K562 (cell line): ENCODE results near the gene P2RY11. TPM values are rescaled to one million over a fixed set of nuclear protein-coding genes. Genes with fewer than 3 reads are reported as not detected.
A peak's percentile ranks its signal among the peaks of the same experiment; 100 is the strongest.

Source experiments
- ARHGAP35 ChIP-seq: fragments of 450-650 bp; IDR thresholded peaks from 2 replicates; pipeline ENCODE4 v1.6.1; 2018; ENCODE audit not compliant: partially characterized antibody
- CBX2 ChIP-seq: fragments of 200-600 bp; sonication (generic); IDR thresholded peaks from one replicate; pipeline ENCODE4 v1.6.1; 2012; ENCODE audit warnings: mild to moderate bottlenecking, low read length, inconsistent platforms; ENCODE audit not compliant: insufficient read depth, poor library complexity, severe bottlenecking
- DDX20 ChIP-seq: fragments of 450-650 bp; IDR thresholded peaks from 2 replicates; pipeline ENCODE4 v1.6.1; 2016; ENCODE audit warnings: missing genetic modification characterization, low read depth, mild to moderate bottlenecking, missing compliant biosample characterization, moderate library complexity
- FOXA1 ChIP-seq: fragments of 450-650 bp; IDR thresholded peaks from 2 replicates; pipeline ENCODE4 v1.6.1; 2016; ENCODE audit warnings: mild to moderate bottlenecking, borderline replicate concordance
- GABPB1 ChIP-seq: sonication (generic); formaldehyde crosslinking; IDR thresholded peaks from 2 replicates; pipeline ENCODE4 v1.8.0; 2022; ENCODE audit warnings: mild to moderate bottlenecking, missing genetic modification reagents
- HCFC1 ChIP-seq: IDR thresholded peaks from 2 replicates; pipeline ENCODE4 v1.6.1; 2012; ENCODE audit warnings: low read depth, low read length, improper control_type of control experiment
- ILK ChIP-seq: fragments of 450-650 bp; IDR thresholded peaks from 2 replicates; pipeline ENCODE4 v1.6.1; 2016; ENCODE audit warnings: missing genetic modification characterization, low read depth, mild to moderate bottlenecking, missing compliant biosample characterization, moderate library complexity, borderline replicate concordance
- LEF1 ChIP-seq: fragments of 450-650 bp; IDR thresholded peaks from 2 replicates; pipeline ENCODE4 v1.6.1; 2016; ENCODE audit warnings: mild to moderate bottlenecking
- MXI1 ChIP-seq: IDR thresholded peaks from 2 replicates; pipeline ENCODE4 v1.6.1; 2011; ENCODE audit warnings: low read depth, mild to moderate bottlenecking, improper control_type of control experiment, low read length
- MYBL2 ChIP-seq, 2 experiments: fragments of 450-650 bp in 1 of 2; sonication (generic) in 1 of 2; formaldehyde crosslinking in 1 of 2; IDR thresholded peaks; 2 replicates each; pipeline versions ENCODE4 v1.6.1 to v1.8.1; 2017 to 2022; ENCODE audit warnings: borderline replicate concordance in 1 of 2, inconsistent platforms in 1 of 2, low read depth in 1 of 2, mild to moderate bottlenecking in 1 of 2, missing genetic modification reagents in 1 of 2, moderate library complexity in 1 of 2
- PBX2 ChIP-seq, 2 experiments: IDR thresholded peaks in 1 of 2; conservative IDR thresholded peaks in 1 of 2; 2 replicates each; pipeline ENCODE4 v1.6.1; 2016; ENCODE audit warnings: low read depth in 2 of 2, mild to moderate bottlenecking in 1 of 2, missing compliant biosample characterization in 1 of 2, missing genetic modification characterization in 1 of 2, moderate library complexity in 1 of 2
- POLR2AphosphoS5 ChIP-seq: IDR thresholded peaks from 2 replicates; pipeline ENCODE4 v1.6.1; 2011; ENCODE audit warnings: mild to moderate bottlenecking, low read depth, low read length, moderate library complexity; ENCODE audit not compliant: control insufficient read depth, insufficient read depth
- PYGO2 ChIP-seq: fragments of 450-650 bp; IDR thresholded peaks from 2 replicates; pipeline ENCODE4 v1.6.1; 2016; ENCODE audit warnings: mild to moderate bottlenecking, missing genetic modification characterization, moderate library complexity, missing compliant biosample characterization
- SMAD1 ChIP-seq: fragments of 150-350 bp; IDR thresholded peaks from 2 replicates; pipeline ENCODE4 v1.6.1; 2014; ENCODE audit warnings: low read length, low read depth; ENCODE audit not compliant: partially characterized antibody
- SUPT5H ChIP-seq: fragments of 450-650 bp; IDR thresholded peaks from 2 replicates; pipeline ENCODE4 v1.6.1; 2016
- TAF7 ChIP-seq: fragments of 450-650 bp; IDR thresholded peaks from 2 replicates; pipeline ENCODE4 v1.6.1; 2016; ENCODE audit warnings: missing genetic modification characterization, missing compliant biosample characterization
- TAF9B ChIP-seq: fragments of 450-650 bp; IDR thresholded peaks from 2 replicates; pipeline ENCODE4 v1.6.1; 2018; ENCODE audit warnings: mild to moderate bottlenecking; ENCODE audit not compliant: partially characterized antibody
- TGIF2 ChIP-seq: sonication (generic); formaldehyde crosslinking; IDR thresholded peaks from 2 replicates; pipeline ENCODE4 v1.8.1; 2022; ENCODE audit warnings: mild to moderate bottlenecking, missing genetic modification reagents, moderate library complexity
- THRAP3 ChIP-seq: fragments of 450-650 bp; IDR thresholded peaks from 2 replicates; pipeline ENCODE4 v1.6.1; 2016; ENCODE audit warnings: mild to moderate bottlenecking, inconsistent platforms, borderline replicate concordance
- ZBED1 ChIP-seq: IDR thresholded peaks from 2 replicates; pipeline ENCODE4 v1.6.1; 2014
- ZNF175 ChIP-seq: fragments of 200-800 bp; sonication (Bioruptor generic); IDR thresholded peaks from 2 replicates; pipeline ENCODE4 v1.6.1; 2016; ENCODE audit warnings: low read depth, mild to moderate bottlenecking, missing genetic modification characterization, missing compliant biosample characterization
- ZNF277 ChIP-seq: fragments of 250-450 bp; sonication (Bioruptor Pico); IDR thresholded peaks from 2 replicates; pipeline ENCODE4 v1.8.0; 2022; ENCODE audit warnings: inconsistent platforms, mild to moderate bottlenecking, moderate library complexity, borderline replicate concordance
- ZNF583 ChIP-seq: fragments of 250-450 bp; sonication (Bioruptor Pico); IDR thresholded peaks from 2 replicates; pipeline ENCODE4 v1.4.0; 2020
- ZZZ3 ChIP-seq: fragments of 450-650 bp; IDR thresholded peaks from 2 replicates; pipeline ENCODE4 v1.6.1; 2016; ENCODE audit warnings: antibody characterized with exemption, mild to moderate bottlenecking, moderate library complexity
- polyA plus RNA-seq, 8 experiments: library from polyadenylated mRNA; depleted of rRNA in 4 of 8; stranded (reverse) in 5 of 8; unstranded in 3 of 8; fragments of >200 nt; fragmentation: Nextera tagmentation in 2 of 8; fragmentation: Illumina TruSeq in 1 of 8; extraction: Ambion mirVana in 2 of 8; extraction: Trizol in 1 of 8; gene quantifications; 2 replicates each; pipeline versions ENCODE4 v1.2.1 to v1.2.3, GENCODE V29; 2011 to 2014; ENCODE audit warnings: inconsistent platforms in 1 of 8, missing spikeins in 1 of 8
- total RNA-seq, 7 experiments: library from RNA; depleted of rRNA in 6 of 7; stranded (reverse); fragments of >200 nt in 6 of 7; fragmentation: Illumina TruSeq in 2 of 7; extraction: Trizol in 2 of 7; gene quantifications; 2 replicates each; pipeline versions ENCODE4 v1.2.1 to v1.2.3, GENCODE V29; 2011 to 2021; ENCODE audit warnings: low replicate concordance in 1 of 7

Gene P2RY11
- total and polyA plus RNA-seq, 9 of the 15 experiments (the other 6 are each of a cell fraction or from before 2014, with no cell fraction given) = 0.03 to 10.1 (median 1.5) TPM

GRCh38 chr19:10106100-10106936, 5.2 kb upstream of the P2RY11 start, which contains the start of gene PPAN (continued):
- TF ChIP-seq TAF7 (tag) (0 out of 2 replicates have a peak, but pooled peaks have one; percentile 16), ZBED1 (no peak), TAF9B (no peak), PBX2 (CRISPR knock-in tag; IDR thresholded peaks at IDR 0.05; ENCODE audit: low read depth) (no peak), PBX2 (tag; conservative IDR thresholded peaks at IDR 0.05; ENCODE audit: low read depth) (no peak), ZZZ3 (no peak), CBX2 (no peak), MYBL2 (IDR thresholded peaks at IDR 0.05; ENCODE audit: low read depth) (no peak), MYBL2 (CRISPR knock-in tag; IDR thresholded peaks at IDR 0.05; ENCODE audit: borderline replicate concordance) (no peak), SMAD1 (no peak), MXI1 (peak; percentile 100), THRAP3 (no peak), ARHGAP35 (no peak), SUPT5H (peak; percentile 79), ZNF175 (CRISPR knock-in tag) (no peak), TGIF2 (CRISPR knock-in tag) (no peak; the same call in 1 of the 2 replicates), ILK (tag) (no peak), ZNF277 (CRISPR knock-in tag) (no peak), PYGO2 (tag) (no peak), LEF1 (no peak), FOXA1 (no peak), GABPB1 (CRISPR knock-in tag) (peak; percentile 99), DDX20 (tag) (no peak), POLR2AphosphoS5 (peak; percentile 85), HCFC1 (peak; percentile 89), ZNF583 (CRISPR knock-in tag) (peak; percentile 45; the same call in 1 of the 2 replicates)
